HCEC 1CT (cell line): ENCODE measurements around the gene GPR143.

Experiments used
- DNase-seq: peaks from one replicate; pipeline ENCODE4 v3.0.0-alpha.2; 2017

Gene GPR143

GRCh38 chrX:9767375-9767774, 1.7 kb upstream of the GPR143 start:
- no peak for DNase-seq

DNA sequence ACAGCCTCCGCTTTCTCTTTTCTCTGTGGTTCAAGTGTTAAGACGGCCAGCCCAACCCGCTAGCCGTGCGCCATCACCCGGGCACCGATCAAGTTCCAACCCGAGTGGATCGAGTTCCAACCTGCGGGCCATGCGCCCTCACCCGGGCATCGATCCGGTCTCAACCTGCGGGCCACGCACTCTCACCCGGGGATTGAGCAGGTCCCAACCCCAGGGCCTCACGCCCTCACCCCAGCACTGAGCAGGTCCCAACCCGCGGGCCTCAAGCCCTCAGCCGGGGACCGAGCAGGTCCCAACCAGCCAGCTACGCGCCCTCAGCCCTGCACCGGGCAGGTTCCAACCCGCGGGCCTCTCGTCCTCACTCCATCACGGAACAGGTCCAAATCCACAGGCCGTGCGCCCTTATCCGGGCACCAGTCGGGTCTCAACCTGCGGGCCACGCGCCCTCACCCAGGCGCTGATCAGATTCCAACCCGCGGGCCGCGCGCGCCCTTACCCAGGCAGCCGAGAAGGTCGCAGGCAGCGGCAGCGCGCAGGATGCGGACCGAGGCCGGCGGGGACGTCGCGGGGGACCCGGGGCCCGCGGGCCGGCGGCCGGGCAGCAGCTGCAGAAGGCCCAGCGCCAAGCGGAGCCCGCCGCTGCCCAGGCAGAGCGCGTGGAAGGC, 443 bp downstream of the GPR143 start:
- no peak for DNase-seq

- no peak for DNase-seq
These were observed 6.3 kb downstream of the GPR143 start for GRCh38 chrX:9759337-9759736.

DNA sequence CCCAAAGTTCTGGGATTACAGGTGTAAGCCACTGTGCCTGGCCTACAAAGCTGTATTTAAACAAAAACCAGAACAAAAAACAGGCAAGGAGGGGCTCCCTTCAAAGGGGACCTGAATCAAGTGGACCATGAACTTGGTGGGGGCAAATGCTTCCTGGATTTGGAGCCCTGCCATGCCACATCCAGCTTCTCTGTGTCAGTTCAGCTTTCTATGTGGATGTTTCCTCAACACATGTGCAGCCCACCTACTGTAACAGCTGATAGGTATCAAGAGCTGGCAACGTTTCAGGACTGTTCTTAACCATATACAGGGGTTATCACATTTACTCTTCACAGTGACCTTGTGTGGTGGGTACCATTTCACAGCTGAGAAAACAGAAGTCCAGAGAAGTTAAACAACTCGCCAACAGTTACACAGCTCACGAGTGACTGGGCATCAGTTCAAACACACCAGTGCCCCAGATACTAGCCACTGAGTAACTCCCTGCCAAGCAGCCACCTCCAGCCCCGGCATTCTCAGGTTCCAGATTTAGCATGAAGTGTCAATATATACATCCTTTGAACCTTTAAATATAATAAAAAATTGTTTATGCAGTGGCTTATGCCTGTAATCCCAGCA, 7.5 kb downstream of the GPR143 start:
- no peak for DNase-seq

GRCh38 chrX:9757366-9757765, 8.3 kb downstream of the GPR143 start:
- DNase-seq, result no peak

- DNase-seq, result no peak
These were observed 16.4 kb downstream of the GPR143 start for GRCh38 chrX:9749146-9749692.

GRCh38 chrX:9747644-9748043, 18.0 kb downstream of the GPR143 start:
- no peak for DNase-seq

DNA sequence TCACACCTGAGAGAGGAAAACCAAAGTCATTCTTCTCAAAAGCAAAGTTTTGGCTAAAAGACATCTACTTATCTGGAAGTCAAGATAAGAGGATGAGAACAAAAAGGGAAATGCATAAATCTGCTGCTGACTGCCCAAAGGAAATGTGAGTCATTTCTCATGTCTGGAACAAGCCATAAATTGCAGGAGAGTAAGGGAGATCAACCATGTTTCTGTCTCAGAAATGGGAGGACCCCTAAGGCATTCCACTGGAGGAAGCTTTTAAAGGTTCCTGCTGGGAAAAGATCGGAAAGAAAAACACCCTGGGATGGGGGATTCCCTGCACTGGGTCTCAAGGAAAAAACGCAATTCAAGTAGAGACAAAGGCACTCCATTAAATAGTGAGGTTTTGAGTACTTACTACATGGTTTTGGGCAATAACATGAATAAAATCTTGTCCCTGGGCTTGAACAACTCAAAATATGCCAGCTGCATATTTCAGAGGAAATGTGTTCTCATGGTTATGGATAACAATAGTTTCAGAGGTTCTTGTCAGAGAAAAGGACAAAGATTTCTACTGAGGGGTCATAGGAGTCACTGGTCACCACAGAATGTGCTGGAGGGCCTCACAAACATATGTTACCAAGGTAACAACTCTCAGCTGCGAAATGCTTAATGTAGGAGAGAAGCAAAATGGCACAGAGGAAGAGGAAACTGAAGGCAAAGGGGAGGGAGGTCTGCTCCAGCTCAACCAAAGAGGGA, 19.3 kb downstream of the GPR143 start:
- DNase-seq, result peak; percentile 19

- DNase-seq, result no peak
These were observed 20.1 kb downstream of the GPR143 start for GRCh38 chrX:9745417-9746115.

- DNase-seq, result no peak
These were observed 26.5 kb downstream of the GPR143 start for GRCh38 chrX:9739130-9739529.

DNA sequence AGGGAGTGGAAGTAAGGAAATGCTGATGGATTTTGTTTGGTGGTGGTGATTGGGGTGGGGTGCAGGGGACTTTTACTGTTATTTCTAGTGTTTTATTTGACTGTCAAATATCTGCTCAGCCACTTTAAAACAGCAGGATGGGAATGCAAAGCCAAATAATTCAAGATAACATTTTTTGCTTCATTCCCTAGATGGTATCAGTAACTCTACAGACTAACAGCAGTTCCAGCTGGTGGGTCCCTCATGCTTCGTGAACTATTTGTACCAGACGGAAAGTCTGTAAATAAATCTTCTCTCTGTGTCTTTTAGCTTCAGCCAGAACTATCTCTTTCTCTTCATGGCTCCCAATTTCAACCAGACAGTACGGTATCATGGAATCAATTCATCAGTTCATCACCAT, 27.5 kb downstream of the GPR143 start:
- DNase-seq, result no peak

DNA sequence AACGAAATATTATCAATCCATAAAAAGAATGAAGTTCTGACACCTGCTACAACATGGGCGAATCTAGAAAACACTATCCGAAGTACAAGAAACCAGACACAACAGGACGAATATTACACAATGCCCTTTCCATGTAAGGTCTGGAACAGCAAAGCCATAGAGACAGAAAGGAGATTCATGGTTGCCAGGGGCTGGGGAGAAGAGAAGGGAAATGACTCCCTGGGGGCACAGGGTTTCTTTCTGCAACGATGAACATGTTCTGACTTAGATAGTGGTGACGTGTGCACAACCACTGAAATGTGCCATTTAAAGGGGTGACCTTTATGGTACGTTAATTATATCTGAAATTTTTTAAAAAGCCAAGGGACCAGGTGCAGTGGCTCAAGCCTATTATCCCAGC, 28.3 kb downstream of the GPR143 start:
- DNase-seq, result no peak

DNA sequence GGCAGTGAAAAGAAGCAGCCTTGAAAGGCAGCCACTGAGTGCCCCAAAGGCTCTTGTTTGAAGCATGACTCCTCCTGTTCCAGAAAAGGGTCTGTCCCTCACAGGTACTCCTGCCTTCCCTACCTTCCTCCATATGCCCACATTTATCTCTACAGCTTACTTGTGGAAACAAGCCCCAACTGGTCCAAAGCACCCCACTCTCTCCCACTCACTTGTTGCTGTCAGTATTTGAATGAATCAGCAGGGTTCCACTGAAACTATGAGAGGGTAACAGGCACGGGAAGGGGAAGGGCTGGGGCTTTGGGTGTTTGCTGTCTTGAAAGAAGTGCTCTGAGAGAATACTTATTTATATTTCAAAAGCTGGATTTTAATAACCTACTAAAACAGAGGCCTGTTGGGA, 34.9 kb downstream of the GPR143 start:
- DNase-seq, result no peak

- DNase-seq, result no peak
These were observed 35.6 kb downstream of the GPR143 start for GRCh38 chrX:9730078-9730477.

DNA sequence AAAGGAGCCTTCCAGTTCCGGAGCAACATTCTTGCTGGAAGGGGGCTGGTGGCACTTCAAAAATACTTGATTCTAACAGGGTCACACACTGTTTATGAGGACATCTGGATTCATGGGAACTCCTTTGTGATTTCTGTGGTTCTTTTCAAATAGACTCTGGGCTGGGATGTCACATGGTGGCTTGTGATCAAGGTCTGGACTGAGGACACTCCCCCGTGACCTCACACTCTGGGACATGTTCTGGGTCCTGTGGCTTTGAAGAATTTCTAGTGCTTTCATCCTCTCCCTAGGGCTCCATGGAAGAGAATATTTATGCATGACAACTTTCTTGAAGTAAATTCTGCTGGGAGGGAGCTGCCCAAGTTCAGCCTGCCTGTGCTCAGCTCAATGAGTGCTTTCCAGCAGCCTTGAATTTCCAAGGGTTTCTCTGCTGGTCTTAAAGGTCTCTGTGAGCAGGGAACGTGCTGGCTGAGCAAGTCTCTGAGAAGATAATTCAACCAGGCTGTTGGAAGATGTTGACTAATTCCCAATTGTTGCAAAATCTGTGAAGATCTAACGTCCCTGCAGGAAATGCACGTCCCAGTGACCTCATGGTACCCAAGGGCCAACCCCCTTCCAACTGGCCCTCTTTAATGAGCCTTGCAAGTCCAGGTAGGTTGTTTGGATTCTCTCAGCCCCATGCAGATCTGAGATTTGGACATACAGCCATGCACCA, 36.3 kb downstream of the GPR143 start:
- no peak for DNase-seq

- no peak for DNase-seq
These were observed 37.4 kb downstream of the GPR143 start for GRCh38 chrX:9728261-9728660.

GRCh38 chrX:9724711-9725110, 40.9 kb downstream of the GPR143 start:
- peak; percentile 12 for DNase-seq

DNA sequence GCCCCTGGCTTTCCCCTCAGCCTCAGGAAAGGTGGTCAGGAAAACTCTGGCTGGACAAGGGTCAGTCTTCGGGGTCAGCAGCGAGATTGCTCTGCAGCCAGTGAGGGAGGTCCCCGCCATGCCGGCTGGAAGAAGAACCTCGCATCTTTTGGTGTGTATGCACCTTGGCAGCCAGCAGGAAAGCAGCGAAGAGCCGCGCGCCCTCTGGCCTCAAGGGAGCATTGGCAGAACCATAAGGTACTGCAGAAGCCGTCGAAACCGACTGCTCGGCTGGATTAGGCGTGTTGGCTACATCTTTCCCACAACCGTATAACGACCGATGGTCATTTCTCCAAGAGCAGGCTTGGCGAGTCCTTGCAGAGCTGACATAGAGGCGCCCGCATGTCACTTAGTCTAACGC, 48.3 kb downstream of the GPR143 start:
- DNase-seq, result no peak

DNA sequence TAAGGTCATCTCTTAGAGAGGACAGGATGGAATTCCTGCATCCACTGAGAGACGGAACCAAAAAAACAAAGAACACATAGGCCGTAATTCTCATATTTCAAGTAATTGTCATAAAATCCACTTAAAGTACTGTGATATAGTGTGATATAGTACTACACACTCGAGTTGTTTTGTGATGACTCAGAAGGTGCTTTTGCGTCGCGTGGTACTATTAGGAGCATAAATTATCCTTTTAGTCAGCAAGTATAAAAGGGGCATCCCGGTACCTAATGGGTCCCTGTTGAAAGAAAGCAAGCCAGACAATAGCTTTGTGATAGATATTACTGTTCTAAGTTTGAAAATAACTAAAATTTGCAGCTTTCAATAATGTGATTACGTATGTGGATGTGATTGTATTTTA, 55.3 kb downstream of the GPR143 start:
- DNase-seq, result no peak

GRCh38 chrX:9708923-9709553, 56.6 kb downstream of the GPR143 start:
- peak; percentile 31 for DNase-seq

- DNase-seq, result no peak
These were observed 57.6 kb downstream of the GPR143 start for GRCh38 chrX:9708086-9708485.
